GM18870 (cell line): Measurements from ENCODE around the gene NOX3.

Experiments used
- ATAC-seq: cut with Tn5 transposase; IDR thresholded peaks from one replicate; pipeline ENCODE4 v1.9.1; 2021; ENCODE audit warnings: moderate library complexity; ENCODE audit not compliant: unreplicated experiment

NOX3 gene

DNA sequence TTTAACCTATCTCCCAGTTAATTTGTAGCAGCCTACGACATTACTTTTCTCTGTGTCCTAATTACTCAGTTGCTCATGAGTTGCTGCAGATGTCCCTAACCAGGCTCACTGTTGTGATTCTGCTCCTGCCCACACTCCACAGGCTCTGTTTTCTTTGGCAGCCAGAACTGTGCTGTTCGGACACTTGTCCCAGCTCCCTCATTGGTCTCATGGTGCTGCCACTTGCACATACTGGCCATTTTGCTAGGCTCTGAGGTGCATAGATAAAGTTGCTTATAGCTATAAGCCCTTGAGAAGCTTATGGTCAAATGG, 55.0 kb downstream of the NOX3 start:
- no peak for ATAC-seq

DNA sequence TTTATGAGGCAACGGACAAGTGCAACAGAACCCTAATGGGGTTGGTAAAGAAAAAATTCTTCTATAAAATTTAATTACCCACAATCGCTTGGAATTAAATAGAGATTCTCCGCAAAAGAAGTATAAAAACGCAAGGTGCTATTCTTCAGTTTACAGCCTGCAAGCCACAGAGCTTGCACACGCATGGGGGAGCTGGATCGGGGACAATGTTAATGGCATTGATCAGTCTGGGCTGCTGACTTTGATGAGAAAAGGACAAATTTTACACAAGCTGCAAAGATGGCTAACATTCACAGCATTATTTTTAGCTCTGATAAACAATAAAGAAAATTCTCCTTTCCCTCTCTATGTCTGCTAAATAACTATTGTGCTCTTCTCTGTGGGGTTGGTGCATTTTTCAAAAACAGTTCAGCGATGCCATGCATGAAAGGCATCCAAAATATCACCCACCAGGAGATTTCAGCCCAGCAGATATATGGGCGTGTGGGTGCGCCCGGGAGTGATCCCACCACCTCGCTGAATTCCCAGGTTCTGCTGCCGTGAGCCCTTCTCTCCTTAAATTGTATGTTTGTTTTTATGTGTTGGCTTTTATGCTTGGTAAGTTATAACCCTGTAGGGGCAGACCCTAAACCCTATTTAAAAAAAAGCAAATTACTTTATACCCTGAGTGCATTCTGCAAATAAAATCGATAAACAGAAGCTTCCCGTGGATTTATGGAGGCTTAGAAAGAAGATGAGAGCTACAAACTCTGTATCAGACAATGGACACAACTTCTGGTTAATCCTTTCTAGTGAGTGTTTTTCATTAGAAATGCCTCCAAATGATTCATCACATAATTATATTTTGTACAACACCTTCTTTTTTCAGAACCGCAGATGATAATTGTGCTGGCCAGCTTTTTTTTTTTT, 55.6 kb downstream of the NOX3 start:
- no peak for ATAC-seq

DNA sequence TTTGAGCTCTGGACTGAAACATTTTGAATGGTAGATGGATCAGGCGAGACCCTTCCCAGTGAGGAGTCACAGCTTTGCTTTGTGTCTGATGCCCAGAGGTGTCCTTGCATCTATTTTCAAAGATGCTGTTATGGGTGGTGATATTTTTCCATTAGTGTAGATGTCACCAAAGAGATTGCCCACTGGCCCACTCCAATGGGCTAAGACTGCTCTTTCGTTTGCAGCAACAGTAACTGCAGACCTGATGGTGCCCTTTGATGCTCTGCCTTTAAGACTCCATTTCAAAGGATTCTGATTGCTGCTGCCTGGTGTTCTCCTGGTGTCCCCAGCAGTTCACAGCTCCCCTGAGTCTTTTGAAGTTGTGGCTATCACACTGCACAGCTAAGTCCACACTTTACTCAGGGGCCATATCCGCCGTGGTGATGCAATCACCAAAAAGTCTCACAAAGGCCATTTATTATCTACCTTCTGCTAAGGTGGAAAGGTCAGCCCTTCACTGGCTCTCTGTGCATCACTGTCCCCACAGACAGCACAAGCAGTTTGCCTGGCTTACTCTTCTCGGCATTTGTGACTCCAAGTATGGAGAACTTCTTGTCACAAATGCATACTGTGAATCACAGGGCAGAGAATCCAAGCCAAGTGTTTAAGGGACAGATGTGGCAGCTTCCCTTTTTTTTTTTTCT, 56.4 kb downstream of the NOX3 start:
- no peak for ATAC-seq

- ATAC-seq = no peak
Measured at GRCh38 chr6:155398701-155399061, 57.0 kb downstream of the NOX3 start.

GRCh38 chr6:155398221-155398620, 57.4 kb downstream of the NOX3 start:
- no peak for ATAC-seq

GRCh38 chr6:155397172-155397705, 58.4 kb downstream of the NOX3 start:
- no peak for ATAC-seq

GRCh38 chr6:155396605-155397004, 59.0 kb downstream of the NOX3 start:
- no peak for ATAC-seq

- ATAC-seq = no peak
Measured at GRCh38 chr6:155395339-155395738, 60.3 kb downstream of the NOX3 start.

DNA sequence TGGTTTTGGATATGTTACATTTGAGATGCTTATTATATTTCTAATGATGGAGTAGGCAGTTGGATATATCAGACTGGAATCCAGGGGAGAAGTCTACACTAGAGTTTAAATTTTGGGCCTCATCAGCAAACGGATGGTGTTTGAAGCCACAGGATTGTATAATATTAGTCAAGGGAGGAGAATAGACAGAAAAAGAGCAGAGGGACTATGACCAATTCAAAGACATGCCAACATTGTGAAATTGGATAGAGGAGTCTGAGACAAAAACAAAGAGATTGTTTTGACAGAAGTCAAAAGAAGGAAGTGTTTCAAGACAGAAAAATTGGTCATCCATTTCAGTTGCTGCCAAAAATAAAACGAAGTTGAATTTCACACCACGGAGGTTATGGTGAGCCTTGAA, 66.5 kb downstream of the NOX3 start:
- ATAC-seq = no peak

DNA sequence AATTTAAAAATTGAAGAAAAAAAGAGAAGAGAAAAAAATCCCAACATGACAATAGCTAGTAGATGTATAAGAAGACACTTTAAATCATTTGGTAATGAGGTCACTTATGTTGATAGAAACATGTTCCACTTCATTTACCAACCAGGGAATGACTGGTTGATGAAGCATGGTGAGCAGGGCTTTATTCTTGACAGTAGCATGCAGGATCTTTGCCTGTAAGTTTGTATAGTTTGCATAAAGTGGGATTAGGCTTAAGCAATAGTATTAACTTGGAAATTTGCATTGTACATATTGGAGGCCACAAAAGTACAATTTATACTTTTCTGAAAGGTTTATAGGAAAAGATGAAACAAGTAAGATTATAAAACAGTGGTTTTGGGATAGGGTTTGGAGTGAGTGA, 67.0 kb downstream of the NOX3 start:
- ATAC-seq = no peak

- ATAC-seq = no peak
Measured at GRCh38 chr6:155387481-155387880, 68.2 kb downstream of the NOX3 start.

DNA sequence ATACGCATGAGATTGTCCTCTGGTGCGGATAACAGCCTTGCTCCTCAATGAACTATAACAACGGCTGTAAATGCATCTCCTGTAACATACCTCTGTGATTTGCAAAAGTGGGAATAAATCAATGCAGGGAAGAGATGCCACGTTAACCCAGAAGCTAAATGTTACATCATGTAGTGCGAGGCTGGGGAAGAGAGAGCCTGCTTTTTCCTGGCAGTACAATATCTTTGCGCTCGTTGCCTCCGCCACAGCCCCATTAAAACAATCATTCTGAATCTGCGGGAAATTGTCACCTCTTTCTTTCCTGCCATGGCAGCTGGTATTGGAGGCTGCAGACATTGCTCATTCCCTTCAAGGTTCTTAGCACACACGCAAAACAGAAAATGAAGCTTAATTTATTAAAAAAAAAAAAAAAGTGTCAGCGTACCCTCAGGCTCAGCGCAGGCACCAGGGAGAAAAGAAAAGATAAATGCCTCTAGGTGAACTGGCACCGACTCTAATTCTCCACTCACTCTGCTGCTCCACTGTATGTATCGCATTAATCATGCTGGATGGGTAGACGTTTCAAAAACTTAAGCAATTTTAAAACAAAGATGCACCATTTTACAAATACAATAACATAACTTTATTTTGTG, 71.2 kb downstream of the NOX3 start:
- ATAC-seq = no peak

DNA sequence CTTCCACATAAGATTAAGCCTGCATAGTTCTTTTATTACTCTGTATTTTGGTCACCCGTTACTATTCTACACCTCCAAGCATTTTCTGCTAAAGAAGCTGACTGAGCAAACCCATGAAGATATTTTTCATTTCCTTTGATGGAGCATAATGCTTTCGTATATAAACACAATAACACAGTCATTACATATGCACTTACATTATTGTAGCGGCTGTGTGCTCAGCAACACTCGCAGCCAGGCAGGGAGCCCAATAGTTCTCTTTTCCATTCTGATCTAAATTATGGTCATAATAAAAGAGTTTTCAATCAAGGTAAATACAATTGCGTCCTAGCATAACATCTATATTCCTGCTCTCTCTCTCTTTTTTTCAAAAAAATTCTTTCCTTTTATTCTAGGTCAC, 71.7 kb downstream of the NOX3 start:
- no peak for ATAC-seq

- no peak for ATAC-seq
Measured at GRCh38 chr6:155382338-155382685, 73.3 kb downstream of the NOX3 start.

DNA sequence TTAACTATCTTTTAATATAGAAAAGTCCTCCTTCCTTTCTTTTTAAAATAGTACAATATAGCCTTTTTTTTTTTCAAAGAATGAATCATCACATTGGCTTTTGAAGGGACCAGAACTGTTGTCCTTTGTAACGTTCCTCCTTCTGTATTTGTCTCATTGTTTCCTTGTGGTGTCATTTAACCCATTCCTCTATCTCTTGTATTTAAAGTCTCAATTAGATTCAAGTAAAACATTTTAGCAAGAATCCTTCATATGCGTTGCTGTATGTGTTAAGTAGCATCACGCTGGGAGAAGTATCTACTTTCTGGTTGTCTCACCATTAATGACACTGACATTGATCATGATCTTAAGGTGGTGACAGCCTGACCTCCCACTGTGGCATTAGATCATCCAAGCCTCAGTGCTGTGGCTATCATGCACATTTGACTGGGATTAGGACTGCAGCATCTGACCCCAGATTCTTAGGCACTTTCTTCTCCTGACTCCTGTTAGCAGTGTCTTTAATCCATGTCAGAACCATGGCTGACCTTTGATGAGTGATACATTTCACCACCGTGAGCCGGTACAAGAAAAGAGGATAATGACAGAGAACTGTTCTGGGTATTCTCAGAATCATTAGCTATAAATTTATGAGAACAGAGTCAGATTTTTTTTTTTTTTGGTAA, 73.8 kb downstream of the NOX3 start:
- no peak for ATAC-seq

DNA sequence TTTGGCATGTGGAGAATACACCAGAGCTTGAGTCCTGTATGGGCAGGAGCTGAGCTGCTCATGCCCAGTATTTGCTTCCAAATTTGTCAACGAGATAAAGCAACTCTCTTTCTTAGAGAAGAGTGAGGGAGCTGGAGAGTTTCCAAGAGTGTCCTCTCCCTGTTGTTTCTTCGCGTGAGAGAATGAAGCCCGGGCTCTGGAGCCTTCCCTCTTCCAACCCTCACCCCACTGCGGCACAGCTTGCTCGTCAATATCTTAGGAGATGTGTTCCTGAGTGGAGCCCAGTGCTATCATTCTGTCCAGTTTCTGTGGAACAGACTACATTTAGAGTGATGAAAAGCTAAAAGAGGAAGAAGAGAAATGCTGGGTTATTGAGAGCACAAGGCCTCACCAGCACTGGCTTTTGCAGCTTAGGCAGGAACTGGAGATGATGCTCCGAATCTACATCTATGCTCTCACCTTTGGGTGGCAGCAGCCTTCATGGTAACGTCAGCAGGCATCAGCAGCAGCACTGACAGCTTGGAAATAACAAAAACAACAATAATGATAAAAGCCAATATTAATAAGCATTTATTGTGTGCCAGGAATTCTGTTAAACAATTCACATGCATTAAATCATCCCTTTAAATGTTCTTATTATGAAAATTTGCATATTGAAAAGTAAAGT, 74.8 kb downstream of the NOX3 start:
- no peak for ATAC-seq

- no peak for ATAC-seq
Measured at GRCh38 chr6:155378724-155379123, 76.9 kb downstream of the NOX3 start.

GRCh38 chr6:155378276-155378675, 77.4 kb downstream of the NOX3 start:
- peak; percentile 72 for ATAC-seq

GRCh38 chr6:155377061-155377460, 78.6 kb downstream of the NOX3 start:
- no peak for ATAC-seq

GRCh38 chr6:155375801-155376200, 79.8 kb downstream of the NOX3 start:
- ATAC-seq = no peak

GRCh38 chr6:155374681-155375080, 81.0 kb downstream of the NOX3 start:
- ATAC-seq = no peak
